ENCODE measurements around the gene HIGD1A. TPM values are rescaled to one million over a fixed set of nuclear protein-coding genes. Genes with fewer than 3 reads are reported as not detected.

HIGD1A gene
- total RNA-seq, 1 experiment from 2014 or later, result 77.6 TPM

- Mint-ChIP-seq H3K4me1 (peaks cover 0 to 4% of the 10 kb centered on the region in 2 experiments; a peak in 2 of 4 replicates), H3K9me3 (no peaks in the 10 kb centered on the region), H3K27ac (peak overlapping the region; percentile 20 to 86 (median 57); a peak in 4 of 7 replicates), H3K4me3 (no peak overlapping the region), H3K27me3 (ENCODE audit: low read depth) (no peaks in the 10 kb centered on the region), H3K36me3 (ENCODE audit: insufficient read depth in 1 of 3, low read depth in 3 of 3) (peaks cover 4 to 26% (median 18%) of the 10 kb centered on the region in 3 experiments; a peak in 6 of 7 replicates)
- no peak overlapping the region for H3K56ac ChIP-seq (ENCODE audit: insufficient read length, low read depth, low read length)
- no peaks in the 10 kb centered on the region for H4K20me1 ChIP-seq (ENCODE audit: control insufficient read depth, insufficient read depth, insufficient read length)
- H3K9ac ChIP-seq (ENCODE audit: extremely low read depth, insufficient read length, low read length), result no peak overlapping the region
- no peak overlapping the region for H2BK5ac ChIP-seq (ENCODE audit: insufficient read length, low read length)
- no peak overlapping the region for H3K27ac ChIP-seq (ENCODE audit: insufficient read length, low read depth, low read length)
- no peak overlapping the region for H2BK12ac ChIP-seq (ENCODE audit: insufficient read length, low read depth, low read length)
- H3K18ac ChIP-seq (ENCODE audit: insufficient read length, low read depth, low read length), result no peak overlapping the region
- no peaks in the 10 kb centered on the region for H3K23me2 ChIP-seq (ENCODE audit: insufficient read length, low read depth, low read length, poor library complexity, severe bottlenecking)
- H3K23ac ChIP-seq (ENCODE audit: insufficient read length, low read depth, low read length), result no peak overlapping the region
- no peak overlapping the region for H4K5ac ChIP-seq (ENCODE audit: insufficient read length, low read depth, low read length)
- no peaks in the 10 kb centered on the region for H3K79me1 ChIP-seq (ENCODE audit: insufficient read depth, low read depth, low read length, poor library complexity, severe bottlenecking)
- no CpG with 5 or more reads among the region's 11 CpGs for WGBS (ENCODE audit: extremely low coverage, insufficient read length, low lambda C conversion rate)
- H4K8ac ChIP-seq (replicated peaks; ENCODE audit: insufficient read length, low read depth, low read length), result no peak overlapping the region
- no peak overlapping the region for H3K14ac ChIP-seq (ENCODE audit: insufficient read depth, low read length)
- DNase-seq, result no peak
- H2BK15ac ChIP-seq (ENCODE audit: low read depth, low read length), result no peak overlapping the region
- H3K4ac ChIP-seq (ENCODE audit: low read depth, low read length), result no peak overlapping the region
- no peak overlapping the region for H2AFZ ChIP-seq (ENCODE audit: low read length)
- no peaks in the 10 kb centered on the region for H3K79me2 ChIP-seq (ENCODE audit: insufficient read depth, low read length)
- H3T11ph ChIP-seq (ENCODE audit: low read length), result no peak overlapping the region
- no peak overlapping the region for H3K4me2 ChIP-seq (ENCODE audit: insufficient read depth, insufficient read length, low read length)
- H2BK120ac ChIP-seq (ENCODE audit: low read depth, low read length, poor library complexity, severe bottlenecking), result no peak overlapping the region
- H2BK20ac ChIP-seq (ENCODE audit: low read depth, low read length, poor library complexity, severe bottlenecking), result no peak overlapping the region
- H2AK5ac ChIP-seq (ENCODE audit: insufficient read length, low read length), result no peak overlapping the region
- peak; percentile 78 for TF ChIP-seq CTCF (conservative IDR thresholded peaks at IDR 0.05)
- H3K9me3 ChIP-seq (ENCODE audit: control insufficient read depth, low read depth, low read length), result no peaks in the 10 kb centered on the region
- H4K91ac ChIP-seq (ENCODE audit: insufficient read length, low read depth, low read length), result no peak overlapping the region
- H3K27me3 ChIP-seq (ENCODE audit: insufficient read depth, low read length), result no peaks in the 10 kb centered on the region
- H3K4me1 ChIP-seq (ENCODE audit: insufficient read depth, low read length), result no peaks in the 10 kb centered on the region
Measured at GRCh38 chr3:42780892-42781700, 23.2 kb downstream of the HIGD1A start.
